SH-SY5Y (cell line): Measurements from ENCODE around the gene ADTRP.

ENCODE experiments used
- GATA2 ChIP-seq: IDR thresholded peaks from 2 replicates; pipeline ENCODE4 v1.6.1; 2011; ENCODE audit warnings: mild to moderate bottlenecking, low read depth, low read length
- GATA3 ChIP-seq: IDR thresholded peaks from 2 replicates; pipeline ENCODE4 v1.6.1; 2011; ENCODE audit warnings: low read depth, mild to moderate bottlenecking, low read length, moderate library complexity

GRCh38 chr6:11744101-11744500 is 34.5 kb downstream of the ADTRP start:
- TF ChIP-seq GATA3 (no peak), GATA2 (no peak)
